SK-N-MC (cell line): ENCODE results near the gene CLCN1.

Experiments used
- EZH2 ChIP-seq: fragments of 200-600 bp; sonication (generic); IDR thresholded peaks from one replicate; pipeline ENCODE4 v1.6.1; 2017; ENCODE audit warnings: antibody characterized with exemption
- FOXP2 ChIP-seq: optimal IDR thresholded peaks from 2 replicates; pipeline ENCODE3; 2011; ENCODE audit warnings: mild to moderate bottlenecking, moderate library complexity; ENCODE audit not compliant: insufficient read depth; ENCODE audit errors: extremely low read length, control extremely low read depth
- POLR2AphosphoS5 ChIP-seq: IDR thresholded peaks from 2 replicates; pipeline ENCODE4 v1.6.1; 2012; ENCODE audit warnings: mild to moderate bottlenecking, low read depth, low read length, borderline replicate concordance

GRCh38 chr7:143381427-143382125 is 65.7 kb downstream of the CLCN1 start:
- peak; percentile 19 for TF ChIP-seq POLR2AphosphoS5
- TF ChIP-seq EZH2: no peak
- no peak for TF ChIP-seq FOXP2
